DMS114 treated with DMSO at 0.1 percent for 48 hours (cell line): ENCODE measurements around the gene SLC22A2.

Experiments
- DNase-seq: peaks from one replicate; lab custom pipeline; 2025; ENCODE audit not compliant: unreplicated experiment; lab: John Stamatoyannopoulos, UW

The SLC22A2 gene

DNA sequence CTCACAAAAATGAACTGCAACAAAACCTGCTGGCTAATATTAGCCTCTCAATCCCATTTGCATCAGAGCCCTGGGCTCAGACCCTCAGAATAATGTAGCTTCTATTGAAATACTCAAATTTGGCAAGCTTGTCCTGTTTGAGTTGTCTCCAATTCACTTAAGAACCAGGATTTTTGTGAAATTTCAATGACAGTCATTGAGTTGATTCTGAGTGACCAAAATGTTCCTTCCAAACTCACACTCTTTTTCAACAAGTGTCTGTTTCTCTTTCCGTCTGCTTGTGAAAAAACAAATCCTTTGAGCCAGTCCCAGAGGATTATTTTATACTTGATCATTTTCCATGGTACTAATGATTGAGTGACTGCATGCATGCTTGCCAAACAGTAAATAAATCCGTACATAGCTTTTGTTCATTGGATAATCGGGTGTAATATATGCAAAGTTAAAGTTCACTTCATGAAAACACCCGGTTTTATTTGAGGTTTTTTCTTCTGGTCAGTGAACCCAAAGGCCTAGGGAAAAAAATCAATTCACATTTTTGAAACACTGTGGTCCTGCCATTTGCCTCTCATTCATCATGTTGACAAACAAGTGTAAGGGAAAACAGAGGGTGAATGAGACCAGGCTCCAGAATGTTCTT, 16.4 kb upstream of the SLC22A2 start:
- DNase-seq: no peak

DNA sequence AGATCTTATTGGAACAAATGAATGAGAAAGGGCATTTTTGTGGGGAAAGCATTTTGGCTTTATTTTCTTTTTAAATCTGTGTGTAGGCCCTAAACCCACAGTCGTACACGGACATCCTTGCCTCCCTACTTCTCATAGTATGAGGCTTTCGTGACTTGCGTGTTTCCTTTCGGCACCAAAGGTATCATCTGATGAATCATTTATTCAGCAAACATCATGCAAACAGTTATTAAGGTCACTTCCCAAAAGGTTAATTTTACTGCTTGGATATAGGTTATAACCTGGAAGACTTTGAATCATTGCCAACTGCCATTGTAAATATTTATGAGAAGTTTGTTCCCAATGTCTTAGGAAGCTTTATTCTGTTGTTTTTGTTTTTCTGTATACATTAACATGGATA, 15.1 kb upstream of the SLC22A2 start:
- no peak for DNase-seq

DNA sequence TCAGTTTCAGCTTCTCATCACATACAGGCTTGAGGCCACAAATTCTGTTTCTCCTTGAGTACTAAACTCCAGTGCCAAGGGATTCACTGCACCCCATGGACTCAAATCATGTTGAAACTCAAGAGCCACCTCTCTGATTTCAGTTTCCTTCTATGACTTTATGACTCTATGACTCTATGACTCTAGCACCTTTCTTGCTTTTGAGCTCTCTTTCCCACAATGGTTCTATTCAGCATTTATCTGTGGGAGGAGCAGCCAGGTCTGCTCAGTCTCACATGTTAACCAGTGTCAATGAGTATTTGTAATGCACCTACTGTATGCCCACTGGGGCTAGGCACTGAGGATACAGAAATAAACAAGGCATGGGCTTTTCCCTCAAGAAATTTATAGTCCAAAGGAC, 14.6 kb upstream of the SLC22A2 start:
- DNase-seq: no peak

DNA sequence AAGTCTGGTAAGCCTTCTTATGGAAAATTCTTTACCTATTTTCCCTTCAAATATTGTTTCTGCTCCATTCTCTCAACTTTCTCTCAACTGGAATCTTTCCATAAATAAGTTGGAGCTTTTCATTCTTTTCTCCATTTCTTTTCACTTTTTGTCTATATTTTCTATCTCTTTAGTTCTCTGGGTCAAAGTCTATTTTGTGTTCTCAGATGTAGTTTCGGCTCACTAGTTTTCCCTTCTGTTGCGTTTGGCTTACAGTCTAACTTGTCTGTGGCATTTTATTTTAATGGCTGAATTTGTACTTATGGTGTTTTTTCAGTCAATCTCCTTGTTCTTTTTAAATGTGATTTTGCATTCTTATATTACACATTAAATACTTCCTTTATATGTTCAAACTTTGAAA, 14.1 kb upstream of the SLC22A2 start:
- no peak for DNase-seq

DNA sequence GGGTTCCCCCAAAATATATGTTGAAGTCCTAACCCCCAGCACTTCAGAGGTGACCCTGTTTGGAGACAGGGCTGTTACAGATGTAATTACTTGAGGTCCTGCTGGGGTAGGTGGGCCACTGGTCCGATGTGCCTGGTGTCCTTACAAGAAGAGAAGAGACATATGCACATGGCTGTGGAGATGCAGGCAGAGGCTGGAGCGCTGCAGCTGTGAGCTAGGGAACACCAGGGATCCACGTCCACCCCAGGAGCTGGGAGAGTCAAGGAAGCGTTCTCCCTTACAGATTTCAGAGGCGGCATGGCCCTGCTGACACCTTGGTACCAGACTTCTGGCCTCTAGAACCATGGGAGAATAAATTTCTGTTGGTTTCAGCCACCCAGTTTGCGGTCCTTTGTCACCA, 11.7 kb upstream of the SLC22A2 start:
- no peak for DNase-seq

DNA sequence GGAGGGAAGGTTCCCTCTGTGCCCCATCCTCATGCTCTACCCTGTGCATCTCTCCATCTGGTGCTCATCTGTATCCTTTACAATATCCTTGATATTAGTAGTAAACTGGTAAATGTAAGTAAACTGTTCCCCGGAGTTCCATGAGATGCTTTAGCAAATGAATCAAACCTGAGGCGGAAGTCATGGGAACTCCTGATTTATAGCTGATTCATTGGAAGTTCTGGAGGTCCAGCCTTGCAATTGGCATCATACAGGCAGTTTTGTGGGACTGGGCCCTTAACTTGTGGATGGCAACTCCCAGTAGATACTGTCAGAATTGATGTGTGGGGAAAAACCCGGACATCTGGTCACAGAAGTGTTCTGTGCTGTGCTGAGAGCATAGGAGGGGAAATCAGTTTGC, 11.2 kb upstream of the SLC22A2 start:
- no peak for DNase-seq

DNA sequence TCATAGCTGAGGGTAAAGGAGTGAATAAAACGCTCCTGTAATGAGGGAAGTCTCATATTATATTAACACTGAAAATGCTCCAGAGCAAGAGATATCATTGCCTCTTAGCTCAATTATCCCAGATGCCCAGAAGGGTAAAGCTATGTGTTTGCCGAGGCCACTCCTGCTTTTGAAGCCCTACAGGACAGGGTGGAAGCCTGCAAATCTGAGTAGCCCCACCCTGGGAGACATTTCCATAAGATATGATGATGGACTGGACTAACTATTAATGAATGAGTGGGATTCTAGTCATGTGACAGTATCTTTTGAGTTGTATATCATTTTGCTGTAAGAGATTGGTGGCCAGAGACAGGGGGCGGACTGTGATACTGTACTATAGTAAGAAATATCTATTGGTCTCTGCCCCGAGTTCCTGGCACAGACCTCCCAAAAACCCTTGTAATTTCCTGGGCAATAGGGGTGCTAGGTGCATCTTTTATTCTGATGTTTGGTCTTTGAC, 10.5 kb upstream of the SLC22A2 start:
- DNase-seq: no peak

DNA sequence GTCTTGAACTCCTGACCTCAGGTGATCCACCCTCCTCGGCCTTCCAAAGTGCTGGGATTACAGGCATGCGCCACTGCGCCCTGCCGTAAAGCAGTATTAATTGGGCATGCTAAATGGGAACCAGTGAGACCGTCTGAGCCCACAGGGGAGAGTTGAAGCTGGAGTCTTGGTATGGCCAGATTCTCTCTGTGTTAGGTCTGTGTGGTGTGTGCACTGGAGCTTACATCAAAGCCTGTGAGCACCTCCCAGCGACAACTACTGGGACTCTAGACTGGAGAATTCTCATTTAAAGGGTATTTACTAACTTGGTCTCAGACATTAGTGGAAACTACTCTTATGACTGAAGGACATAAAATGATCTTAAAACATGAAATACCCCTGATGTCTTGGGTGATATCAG, 8.5 kb upstream of the SLC22A2 start:
- no peak for DNase-seq

DNA sequence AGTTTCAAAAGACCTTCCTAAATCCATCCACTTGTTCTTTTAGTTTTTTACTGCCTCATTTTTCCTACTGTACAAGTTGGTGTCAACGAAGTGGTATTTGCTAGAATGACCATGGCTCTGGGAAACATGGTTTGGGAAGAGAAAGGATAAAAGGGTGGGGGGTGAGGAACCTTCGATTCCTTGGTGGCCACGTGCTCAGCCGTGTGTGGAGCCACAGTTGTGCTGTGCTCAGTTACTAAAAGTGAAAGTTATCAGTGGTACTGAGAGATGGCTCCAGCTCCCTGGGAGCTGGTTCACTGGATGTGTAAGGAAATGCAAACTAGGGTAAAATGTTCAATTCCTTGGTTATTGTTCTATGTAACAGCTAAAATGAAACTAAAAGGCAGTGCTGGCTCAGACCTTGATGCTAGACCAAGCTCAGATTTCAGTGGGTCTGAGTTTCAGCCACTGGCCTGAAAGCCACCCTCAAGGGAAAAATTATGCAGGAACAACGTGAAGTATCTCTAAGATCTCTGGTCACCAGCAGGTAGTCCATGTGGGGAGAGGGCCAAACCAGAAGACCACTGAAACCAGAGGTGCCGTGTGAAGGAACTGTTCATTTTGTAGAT, 7.4 kb upstream of the SLC22A2 start:
- no peak for DNase-seq

DNA sequence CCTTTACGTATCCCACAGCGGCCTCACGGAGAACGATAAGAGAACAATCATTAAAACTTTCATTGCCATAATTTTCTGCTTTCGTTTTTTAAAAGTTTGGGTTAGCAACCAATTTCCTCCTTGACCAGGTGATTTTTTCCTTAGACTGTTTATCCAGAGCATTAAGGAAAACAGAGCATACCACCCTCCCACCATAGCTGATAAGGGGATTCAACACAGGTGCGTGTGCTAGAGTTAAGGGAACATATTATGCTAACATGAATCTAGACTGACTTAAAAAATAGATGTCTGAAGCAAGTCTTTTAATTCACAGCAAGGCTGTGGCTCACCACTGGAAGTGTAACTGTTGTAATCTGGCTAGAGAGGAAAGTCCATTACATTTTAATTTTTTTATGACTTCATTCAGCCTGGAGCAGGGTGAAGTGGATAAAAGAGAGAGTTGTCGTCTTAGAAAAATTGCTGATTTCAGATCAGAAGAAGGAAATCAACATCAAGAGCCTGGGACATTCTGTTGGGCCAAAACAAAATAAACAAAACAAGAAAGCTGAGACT, 5.5 kb upstream of the SLC22A2 start:
- DNase-seq: no peak

DNA sequence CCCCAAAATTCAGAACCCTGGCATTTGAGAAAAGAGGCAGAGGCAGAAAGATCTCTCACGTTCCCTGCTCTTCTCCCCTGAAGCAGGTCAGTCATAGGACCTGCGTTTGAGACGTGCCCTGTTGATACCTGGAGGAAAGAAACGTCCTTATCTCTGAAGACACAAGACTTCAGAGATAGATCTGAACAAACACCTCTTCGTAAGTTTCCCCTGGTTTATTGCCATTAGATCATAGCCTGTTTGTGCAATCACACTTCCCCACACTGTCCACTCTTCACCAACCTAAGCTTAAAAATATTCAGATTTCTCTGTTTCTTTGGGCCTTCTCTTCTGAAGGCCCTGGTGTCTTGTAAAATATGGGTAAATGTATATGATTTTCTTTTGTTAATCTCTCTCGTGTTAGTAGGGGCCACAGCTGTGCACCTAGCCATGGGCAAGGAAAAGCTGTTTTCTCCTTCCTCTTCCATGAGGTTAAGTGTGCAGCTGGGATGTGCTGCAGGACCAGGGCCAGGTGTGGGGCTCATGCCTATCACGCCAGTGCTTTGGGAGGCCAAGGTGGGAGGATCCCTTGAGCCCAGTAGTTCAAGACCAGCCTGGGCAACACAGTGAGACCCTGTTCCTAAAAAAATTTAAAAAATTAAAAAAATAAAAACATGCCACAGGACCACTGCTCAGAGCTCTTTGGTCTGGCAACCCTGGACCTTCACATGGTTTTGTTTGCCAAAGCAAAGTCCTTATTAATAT, 4.7 kb upstream of the SLC22A2 start:
- DNase-seq: no peak

DNA sequence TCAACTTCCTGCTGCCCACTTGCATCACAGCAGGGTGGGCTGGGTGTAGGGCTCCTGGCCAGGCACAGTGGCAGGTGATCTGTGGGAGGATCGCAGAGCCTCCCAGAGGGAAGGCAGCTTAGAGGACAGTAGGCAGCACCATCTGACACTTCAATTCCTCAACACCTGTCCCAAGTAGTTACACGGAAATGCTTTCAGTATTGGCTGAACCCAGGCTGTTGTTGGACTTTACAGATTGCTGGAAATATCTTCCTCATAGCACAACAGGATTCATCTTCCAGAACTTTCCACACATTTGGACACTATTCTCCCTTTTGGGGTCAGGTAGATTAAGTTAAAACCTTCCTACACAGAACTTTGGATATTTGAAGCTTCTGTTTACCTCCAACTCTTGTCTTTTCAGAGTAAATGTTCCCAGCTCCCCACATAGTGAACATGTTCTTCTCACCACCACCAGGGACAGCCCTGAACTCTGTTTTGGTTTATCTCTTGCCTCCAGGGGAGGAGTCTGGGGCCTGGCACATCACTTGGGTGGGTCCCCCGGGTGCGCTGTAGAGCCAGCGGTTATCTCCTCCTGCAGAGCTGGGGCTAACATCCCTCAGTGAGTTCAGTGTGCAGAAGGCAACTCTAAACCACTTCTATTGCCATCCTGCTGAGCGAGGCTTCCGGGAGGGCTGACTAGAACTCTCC, 3.5 kb upstream of the SLC22A2 start:
- no peak for DNase-seq

DNA sequence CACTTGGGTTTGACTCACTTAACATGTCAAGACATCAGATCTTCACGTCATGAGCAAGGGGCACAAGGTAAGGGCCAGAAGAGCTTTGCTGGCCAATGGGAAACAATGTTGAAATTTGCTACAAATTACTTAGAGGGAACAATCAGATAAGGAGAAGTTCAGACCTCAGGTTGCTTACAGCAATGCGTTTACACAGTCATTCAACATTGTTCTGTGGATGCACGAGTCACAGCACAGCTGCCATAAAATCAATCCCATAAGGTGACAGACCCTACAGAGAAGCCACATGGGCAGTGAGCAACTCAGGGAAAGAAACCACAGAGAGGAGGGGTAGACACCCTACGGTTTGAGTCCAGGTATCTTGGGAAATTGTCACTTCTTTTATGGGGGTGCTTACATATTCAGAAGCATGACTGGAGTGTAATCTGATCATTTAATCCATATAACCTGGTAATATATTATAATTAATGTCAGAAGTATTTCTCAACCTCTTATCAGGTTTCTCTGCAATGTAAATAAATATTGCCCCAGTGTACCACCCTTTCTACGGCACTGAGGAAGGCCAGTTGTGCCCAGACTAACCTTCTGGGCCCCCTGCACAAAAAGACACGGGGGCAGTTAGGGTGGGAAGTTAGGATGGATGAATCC, 2.3 kb upstream of the SLC22A2 start:
- no peak for DNase-seq

DNA sequence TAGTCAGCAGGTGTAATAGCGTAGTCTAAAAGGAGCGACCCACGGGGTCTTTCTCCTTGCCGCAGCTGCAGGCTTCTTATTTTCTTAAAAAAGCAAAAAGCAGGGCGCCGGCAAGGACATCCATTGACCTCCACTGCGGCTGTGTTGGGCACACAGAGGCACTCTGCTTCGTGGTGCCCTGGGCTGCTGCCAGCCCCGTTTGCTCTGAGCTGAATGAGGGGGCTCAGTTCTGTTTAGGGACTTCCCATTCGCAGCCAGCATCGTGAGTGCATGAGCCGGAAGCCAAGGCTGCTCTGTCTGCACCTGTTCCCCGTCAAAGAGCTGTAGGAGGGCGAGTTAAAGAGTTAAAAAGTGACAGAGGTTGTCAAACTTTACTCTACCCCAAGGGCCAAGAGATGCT, 1.7 kb upstream of the SLC22A2 start:
- no peak for DNase-seq

DNA sequence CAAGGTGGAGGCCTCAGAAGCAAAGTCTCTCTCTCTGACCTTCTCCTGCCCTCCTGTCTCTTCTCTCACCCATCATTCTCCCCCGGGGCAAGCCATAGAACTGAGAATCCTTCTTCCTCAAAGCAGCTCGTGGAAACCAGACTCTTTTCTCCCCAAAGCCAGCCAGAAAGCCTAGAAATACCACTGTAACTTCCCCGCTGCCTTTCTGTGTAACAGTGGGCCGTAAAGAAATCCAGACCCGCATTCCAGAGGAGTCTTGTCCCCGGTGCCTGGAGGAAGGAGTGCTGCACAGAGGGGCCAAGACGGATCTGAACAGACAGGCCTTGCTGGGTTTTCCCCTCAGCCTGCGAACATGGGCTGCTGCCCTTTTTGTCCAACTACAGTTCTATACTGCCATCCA, 977 bp upstream of the SLC22A2 start:
- DNase-seq: no peak

DNA sequence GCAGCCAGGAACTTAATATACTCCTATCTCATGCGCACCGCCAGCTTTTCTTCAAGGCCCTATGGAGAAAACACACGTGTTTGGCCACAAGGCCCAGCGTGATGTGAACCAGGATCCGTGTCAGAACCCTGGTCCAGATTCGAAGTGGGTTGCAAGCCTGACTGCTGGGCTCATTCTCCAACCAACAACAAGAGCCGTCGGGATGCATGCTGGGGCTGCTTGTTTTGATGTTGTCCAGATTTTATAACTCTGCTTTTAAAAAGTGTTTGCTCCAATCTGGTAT, 463 bp upstream of the SLC22A2 start:
- no peak for DNase-seq

DNA sequence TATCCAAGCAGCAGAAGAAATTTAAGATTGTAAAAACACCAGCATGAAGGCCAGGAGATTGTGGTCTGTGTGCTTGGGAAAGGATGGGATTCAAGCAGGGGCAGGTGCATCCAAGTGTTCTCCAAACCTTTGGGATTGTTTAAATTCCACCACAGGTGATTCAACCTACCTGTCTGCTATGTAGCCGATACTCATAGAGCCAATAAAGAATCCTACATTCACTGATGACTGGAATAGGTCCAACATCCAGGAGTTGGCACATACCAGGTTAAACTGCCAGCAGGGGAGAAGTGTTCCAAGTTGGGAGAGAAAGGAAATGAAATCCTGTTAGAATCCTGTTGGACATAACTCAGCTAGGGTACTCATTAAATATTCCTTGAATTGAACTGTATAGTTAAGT, 2.2 kb downstream of the SLC22A2 start:
- no peak for DNase-seq

DNA sequence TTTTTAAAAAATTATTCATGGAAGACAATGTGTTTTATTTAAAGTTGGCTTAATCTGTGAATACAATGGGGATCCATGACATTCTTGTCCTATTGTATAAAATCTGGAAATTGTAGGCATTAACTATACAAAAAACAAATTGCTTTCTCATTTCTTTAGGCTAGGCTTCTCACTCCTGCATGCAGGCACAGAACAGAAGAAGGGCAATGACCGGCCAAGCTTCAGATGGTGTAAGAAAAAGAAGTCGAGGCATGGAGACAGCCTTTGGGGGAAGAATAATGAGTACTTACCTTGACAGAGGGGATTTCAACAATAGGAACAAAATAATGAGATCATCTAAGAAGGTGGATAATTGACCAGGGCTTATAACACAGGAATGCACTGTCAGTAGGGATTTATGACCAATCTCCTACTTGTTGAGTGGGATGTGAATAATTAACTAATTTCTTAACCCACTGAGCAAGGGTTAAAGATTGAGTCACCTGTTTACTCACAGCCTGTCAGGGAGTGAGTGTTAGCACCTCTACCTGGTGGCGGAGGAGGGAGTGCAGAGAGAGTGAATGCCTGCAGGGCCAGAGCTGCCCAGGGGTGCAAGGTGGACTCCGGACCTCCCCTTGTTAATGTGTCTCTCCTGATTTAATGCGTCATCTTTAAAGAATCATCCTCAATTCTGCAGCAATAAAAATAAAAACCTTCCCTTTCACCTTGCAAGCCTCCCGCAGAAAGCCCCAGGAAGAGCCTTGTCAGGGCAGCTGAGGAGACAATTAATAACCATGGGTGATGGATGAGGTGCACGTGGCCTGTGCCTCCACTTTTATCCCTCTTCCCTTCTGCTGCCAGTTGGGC, 3.9 kb downstream of the SLC22A2 start:
- DNase-seq: no peak

DNA sequence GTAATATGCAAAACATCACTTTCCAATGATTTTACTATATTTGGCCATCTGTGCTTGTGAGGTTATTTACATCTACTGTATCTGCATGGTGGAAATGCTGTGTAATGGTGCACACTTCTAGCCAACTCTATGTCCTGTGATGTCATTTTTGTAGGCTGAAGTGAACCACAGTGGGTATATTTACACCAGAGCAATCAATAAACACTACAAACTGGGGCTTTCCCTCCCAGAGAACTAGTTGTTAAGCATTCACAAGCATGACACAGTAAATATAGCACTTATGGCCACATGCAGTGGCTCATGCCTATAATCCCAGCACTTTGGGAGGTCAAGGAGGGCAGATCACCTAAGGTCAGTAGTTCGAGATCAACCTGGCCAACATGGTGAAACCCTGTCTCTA, 4.9 kb downstream of the SLC22A2 start:
- no peak for DNase-seq

DNA sequence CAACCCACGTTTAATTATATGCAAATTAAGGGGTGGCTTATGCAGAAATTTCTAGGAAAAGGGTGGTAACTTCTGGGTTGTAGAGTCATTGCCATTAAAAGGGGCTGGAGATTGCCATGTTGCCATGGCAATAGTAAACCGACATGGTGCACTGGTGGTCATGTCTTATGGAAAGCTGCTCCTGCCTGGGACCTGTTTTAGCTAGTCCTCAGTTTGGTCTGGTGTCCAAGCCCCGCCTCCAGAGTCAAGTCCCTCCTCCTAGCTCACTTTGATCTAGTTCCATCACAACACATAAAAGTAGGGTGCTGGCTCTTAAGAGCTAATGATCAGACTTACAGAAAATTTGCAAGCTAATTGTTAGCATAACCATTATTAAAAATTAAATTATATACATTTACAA, 5.3 kb downstream of the SLC22A2 start:
- no peak for DNase-seq
